Measurements from ENCODE around the gene KRT72. TPM values are rescaled to one million over a fixed set of nuclear protein-coding genes. Genes with fewer than 3 reads are reported as not detected.

The KRT72 gene
- polyA plus RNA-seq, 3 donors from 2014 or later = 0.34 to 0.93 TPM; not detected in 1

DNA sequence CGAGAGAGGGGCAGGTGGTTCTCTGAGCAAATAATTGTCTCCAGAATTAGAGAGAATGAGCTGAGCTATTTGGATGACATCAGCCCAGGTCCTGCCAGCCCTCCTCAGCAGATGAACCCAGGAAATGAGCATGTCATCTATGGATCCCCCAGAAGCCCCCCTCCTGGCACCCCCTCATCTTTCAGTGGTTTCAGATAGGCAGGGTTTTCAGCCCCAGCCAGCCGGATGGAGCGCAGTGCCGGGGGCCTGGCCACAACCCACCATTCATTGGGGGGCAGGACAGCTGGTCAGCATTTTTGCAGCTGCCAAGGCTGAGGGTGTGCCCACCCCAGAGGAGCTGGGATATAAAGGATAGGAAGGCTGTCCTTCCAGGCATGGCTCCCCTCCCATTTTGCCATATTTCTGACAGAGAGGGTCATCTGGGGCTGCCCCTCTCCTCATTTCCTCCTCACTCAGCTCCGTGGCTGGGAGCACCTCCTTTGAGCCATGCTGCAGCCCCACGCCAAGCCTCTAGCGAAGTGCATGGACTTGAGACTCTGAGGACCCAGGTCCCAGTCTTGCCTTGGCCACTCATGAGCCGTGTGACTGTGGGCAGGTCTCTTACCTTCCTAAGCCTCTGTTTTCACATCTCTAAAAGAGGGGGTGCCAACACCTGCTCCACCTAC is 42.4 kb downstream of the KRT72 start:
- Mint-ChIP-seq H3K27ac (peak overlapping the region; percentile 85 to 98 (median 91)), H3K36me3 (no peaks in the 10 kb centered on the region), H3K4me3 (peak overlapping the region; percentile 46 to 92 (median 71)), H3K9me3 (no peaks in the 10 kb centered on the region), H3K27me3 (ENCODE audit: low read depth in 3 of 3) (peaks cover 3 to 8% (median 6%) of the 10 kb centered on the region in 3 donors), H3K4me1 (peaks cover 79 to 95% of the 10 kb centered on the region in 2 donors)
- DNase-seq = peak; percentile 43 to 71 (median 49)

DNA sequence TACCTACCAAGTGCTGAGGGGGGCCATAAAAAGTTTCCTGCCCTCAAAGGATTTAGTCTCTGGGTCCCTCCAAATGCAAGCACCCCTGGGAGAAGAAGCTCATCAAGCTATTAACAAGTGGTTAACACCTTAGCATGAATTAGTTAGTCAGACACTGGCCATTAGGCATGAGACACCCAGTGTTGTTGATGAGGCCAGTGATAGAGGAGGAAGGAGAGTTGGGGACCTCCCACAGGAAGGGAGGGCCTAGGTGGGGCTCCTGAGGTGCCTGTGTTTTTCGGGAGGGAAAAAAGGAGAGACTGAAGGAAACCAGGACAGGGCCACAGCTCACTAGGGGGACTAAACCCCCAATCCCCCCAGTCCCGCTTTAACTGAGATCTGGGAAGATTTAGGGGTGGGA is 43.8 kb downstream of the KRT72 start:
- Mint-ChIP-seq H3K4me3 (peak overlapping the region; percentile 40 to 92 (median 67)), H3K36me3 (no peaks in the 10 kb centered on the region), H3K9me3 (no peaks in the 10 kb centered on the region), H3K27ac (peak overlapping the region; percentile 84 to 98 (median 90)), H3K27me3 (ENCODE audit: low read depth in 3 of 3) (peaks cover 3 to 10% (median 7%) of the 10 kb centered on the region in 3 donors), H3K4me1 (peaks cover 85 to 94% of the 10 kb centered on the region in 2 donors)
- no peak for DNase-seq

DNA sequence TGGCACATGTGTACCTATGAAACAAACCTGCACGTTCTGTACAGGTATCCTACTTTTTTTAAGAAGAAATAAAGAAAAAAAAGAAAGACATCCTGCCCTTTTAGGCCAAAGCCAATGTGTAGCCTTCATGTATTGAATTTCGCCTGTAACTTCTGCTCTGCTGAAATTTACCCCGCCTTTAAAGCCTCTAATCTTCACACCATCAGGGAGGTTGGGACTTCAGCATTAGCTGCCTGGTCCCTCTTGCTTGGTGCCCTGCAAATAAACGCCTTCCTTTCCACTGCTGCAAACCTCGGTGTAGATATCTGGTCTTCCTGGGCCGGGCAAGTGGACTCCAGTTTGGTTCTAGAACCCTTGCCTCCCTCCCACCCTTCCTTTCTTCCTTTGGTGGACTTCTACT is 45.7 kb downstream of the KRT72 start:
- H3K27me3 Mint-ChIP-seq (ENCODE audit: low read depth in 3 of 3) = peaks cover 2 to 10% (median 8%) of the 10 kb centered on the region in 3 donors

DNA sequence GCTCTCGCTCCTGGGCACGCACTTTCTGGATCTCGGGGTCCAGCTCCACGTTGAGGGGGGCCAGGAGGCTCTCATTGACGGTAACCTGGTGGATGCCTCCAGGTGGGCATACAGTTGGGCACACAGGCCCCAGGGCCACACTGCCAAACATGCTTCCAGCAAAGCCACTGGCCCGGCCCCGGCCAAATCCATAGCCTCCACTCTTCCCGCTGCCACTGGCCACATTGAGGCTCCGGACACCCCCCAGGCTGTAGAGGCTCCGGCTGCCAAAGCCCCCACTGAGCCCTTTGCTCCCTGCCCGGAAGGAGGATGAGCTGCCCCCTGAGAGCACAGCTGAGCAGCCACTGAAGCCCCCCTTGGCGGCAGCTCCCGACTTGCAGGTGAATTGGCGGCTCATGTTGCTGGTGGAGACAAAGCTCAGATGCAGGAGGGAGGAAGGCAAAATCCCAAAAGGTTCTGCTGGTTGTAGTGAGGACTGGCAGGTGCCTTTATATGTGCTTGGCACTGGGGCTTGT is 48.5 kb downstream of the KRT72 start, which contains the start of gene KRT71:
Gene KRT71 (minus strand): TSS at position 465 of the 515 bp plus-strand sequence. CDS start 68 bp downstream, at position 397.
- Mint-ChIP-seq H3K27me3 (ENCODE audit: low read depth in 3 of 3) (peaks cover 2 to 6% (median 5%) of the 10 kb centered on the region in 3 donors), H3K4me3 (peak within 1 kb of the TSS in 1 of 5 donors; percentile 18), H3K36me3 (peaks cover 0 to 3% (median 0%) of the 10 kb centered on the region in 3 donors), H3K4me1 (peaks cover 46 to 49% of the 10 kb centered on the region in 2 donors), H3K27ac (peak within 1 kb of the TSS in 4 of 6 donors; percentile 35 to 87 (median 46)), H3K9me3 (no peaks in the 10 kb centered on the region)
- no peak for DNase-seq

More for the DNA sequence above, 45.7 kb downstream of the KRT72 start:
- no peaks in the 10 kb centered on the region for H3K9me3 Mint-ChIP-seq
- H3K36me3 Mint-ChIP-seq = no peaks in the 10 kb centered on the region
- DNase-seq = peak; percentile 68 to 80 (median 78)
- H3K4me3 Mint-ChIP-seq = peak overlapping the region; percentile 15 to 79 (median 63)
- H3K27ac Mint-ChIP-seq = peak overlapping the region; percentile 72 to 92 (median 90)
- H3K4me1 Mint-ChIP-seq = peaks cover 74 to 75% of the 10 kb centered on the region in 2 donors

DNA sequence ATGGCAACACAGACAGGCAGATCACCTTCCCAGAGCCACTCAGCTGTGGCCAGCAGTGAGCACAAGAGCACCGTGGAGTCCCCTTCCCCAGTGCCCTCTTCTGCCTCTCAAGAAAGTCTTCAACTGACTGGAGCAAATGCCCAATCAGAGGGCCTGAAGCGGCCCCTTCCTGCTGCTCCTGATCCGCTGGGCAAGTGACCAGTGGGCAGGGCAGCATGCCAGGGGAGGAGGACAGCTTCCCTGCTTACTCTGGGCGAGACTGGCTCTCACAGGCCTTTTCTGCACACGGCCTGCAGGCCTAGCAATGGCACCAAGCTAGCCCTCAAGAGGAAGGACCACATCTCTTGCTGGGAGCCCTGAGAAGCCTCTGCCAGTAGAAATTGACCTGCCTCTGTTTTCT is 49.2 kb downstream of the KRT72 start:
- peaks cover 0 to 3% (median 0%) of the 10 kb centered on the region in 3 donors for H3K36me3 Mint-ChIP-seq
- no peak overlapping the region for H3K27ac Mint-ChIP-seq
- H3K9me3 Mint-ChIP-seq = no peaks in the 10 kb centered on the region
- peaks cover 2 to 6% (median 5%) of the 10 kb centered on the region in 3 donors for H3K27me3 Mint-ChIP-seq (ENCODE audit: low read depth in 3 of 3)
- H3K4me1 Mint-ChIP-seq = peaks cover 40 to 48% of the 10 kb centered on the region in 2 donors
- DNase-seq = no peak
- no peak overlapping the region for H3K4me3 Mint-ChIP-seq

DNA sequence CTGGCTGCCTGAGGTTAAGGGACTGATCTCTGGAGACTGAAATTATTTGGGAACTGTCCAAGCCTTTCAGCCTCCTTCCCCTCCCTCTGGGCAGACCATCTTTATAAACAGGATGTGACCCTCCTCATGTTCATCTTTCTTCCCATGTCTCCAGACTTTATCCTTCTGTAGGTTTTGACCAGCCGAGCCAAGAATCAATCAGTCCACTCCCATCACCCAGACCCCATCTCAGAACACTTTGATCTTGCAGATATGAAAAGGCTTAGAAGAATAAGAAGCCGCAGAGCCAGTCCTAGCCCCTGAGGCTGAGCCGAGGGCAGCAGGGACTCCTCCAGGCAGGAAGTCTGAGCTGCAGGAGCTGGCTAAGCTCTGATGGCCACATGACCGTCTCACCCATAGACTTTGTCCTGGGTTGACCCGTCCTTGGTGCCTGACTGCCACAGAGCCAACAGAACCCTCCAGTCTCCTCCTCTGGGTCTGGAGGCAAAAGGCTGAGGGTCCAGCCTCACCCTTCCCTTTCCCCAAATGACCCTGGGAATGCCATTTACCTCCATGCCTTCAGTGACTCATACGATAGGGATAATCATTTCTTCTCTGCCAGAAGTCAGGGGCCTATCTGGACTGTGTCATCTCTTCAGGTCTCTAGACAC is 49.9 kb downstream of the KRT72 start:
- no peaks in the 10 kb centered on the region for H3K9me3 Mint-ChIP-seq
- H3K4me3 Mint-ChIP-seq = no peak overlapping the region
- DNase-seq = no peak
- H3K27ac Mint-ChIP-seq = peak overlapping the region in 1 of 6 donors; percentile 6
- peaks cover 3 to 6% (median 5%) of the 10 kb centered on the region in 3 donors for H3K27me3 Mint-ChIP-seq (ENCODE audit: low read depth in 3 of 3)
- peaks cover 0 to 3% (median 0%) of the 10 kb centered on the region in 3 donors for H3K36me3 Mint-ChIP-seq
- H3K4me1 Mint-ChIP-seq = peaks cover 33 to 41% of the 10 kb centered on the region in 2 donors

DNA sequence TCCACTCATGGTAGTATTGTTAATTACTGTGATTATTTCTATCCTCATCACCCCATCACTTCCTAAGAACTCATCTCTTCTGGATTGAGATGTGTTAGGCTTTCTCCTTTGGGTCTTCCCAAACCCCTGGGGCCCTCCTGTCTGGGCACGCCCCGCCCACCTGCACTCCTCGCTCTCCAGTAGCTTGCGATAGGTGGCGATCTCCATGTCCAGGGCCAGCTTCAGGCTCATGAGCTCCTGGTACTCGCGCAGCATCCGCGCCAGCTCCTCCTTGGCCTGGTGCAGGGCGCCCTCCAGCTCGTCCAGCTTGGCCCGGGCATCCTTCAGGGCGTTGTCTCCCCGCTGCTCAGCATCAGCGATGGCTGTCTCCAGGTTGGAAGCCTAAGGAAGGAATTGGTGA is 55.1 kb downstream of the KRT72 start:
- no peak overlapping the region for H3K27ac Mint-ChIP-seq
- no peak for DNase-seq

DNA sequence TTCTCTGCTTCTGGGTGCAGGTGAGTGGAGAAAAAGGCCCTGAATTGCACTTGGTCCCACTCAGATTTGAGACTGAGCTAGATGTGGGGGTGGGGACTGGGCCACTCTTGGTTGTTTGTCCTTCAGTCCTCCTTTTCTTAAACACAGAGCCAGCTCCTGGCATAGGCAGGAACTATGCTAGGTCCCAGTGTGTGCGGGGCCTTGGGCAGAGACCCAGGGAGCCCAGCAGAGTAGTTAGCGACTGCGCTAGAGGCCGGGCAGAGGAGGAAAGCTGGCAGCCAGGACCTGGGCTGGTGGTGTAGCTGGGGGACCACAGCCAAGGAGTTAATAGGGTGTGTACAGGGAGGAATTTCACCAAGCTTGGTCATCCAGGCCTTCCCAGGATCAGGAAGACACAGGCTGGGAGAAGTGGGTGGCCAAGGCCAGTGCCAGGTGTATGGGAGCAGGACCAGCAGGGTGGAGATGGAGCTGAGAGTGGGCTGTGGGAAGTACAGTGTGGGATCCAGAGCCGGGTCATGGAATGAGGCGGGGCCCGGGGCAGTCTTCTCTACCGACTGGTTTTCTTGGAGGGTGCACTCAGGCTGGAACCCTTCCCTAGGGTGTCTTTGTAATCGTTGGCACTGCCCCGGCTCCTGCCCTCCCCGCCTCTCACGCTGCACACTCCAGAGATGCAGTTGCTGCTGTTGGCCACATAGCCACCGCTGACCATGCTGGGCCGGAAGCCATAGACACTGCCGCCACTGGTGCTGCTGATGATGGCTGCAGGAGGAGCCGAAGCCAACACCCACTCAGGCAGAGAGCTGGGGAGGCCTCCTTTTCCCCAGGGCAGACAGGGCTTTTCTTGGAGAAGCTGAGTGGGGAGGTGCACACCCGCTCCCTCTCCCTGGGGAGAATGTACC is 57.0 kb downstream of the KRT72 start:
- H3K4me1 Mint-ChIP-seq = peaks cover 10 to 27% of the 10 kb centered on the region in 2 donors
- H3K36me3 Mint-ChIP-seq = peaks cover 0 to 4% (median 3%) of the 10 kb centered on the region in 3 donors
- DNase-seq = no peak
- H3K9me3 Mint-ChIP-seq = no peaks in the 10 kb centered on the region
- peak overlapping the region in 1 of 6 donors; percentile 8 for H3K27ac Mint-ChIP-seq
- H3K4me3 Mint-ChIP-seq = no peak overlapping the region
- H3K27me3 Mint-ChIP-seq (ENCODE audit: low read depth in 3 of 3) = peaks cover 4 to 6% (median 5%) of the 10 kb centered on the region in 3 donors

More for the DNA sequence above, 55.1 kb downstream of the KRT72 start:
- H3K4me3 Mint-ChIP-seq = no peak overlapping the region
- H3K9me3 Mint-ChIP-seq = no peaks in the 10 kb centered on the region
- peaks cover 10 to 27% of the 10 kb centered on the region in 2 donors for H3K4me1 Mint-ChIP-seq
- peaks cover 0 to 4% (median 3%) of the 10 kb centered on the region in 3 donors for H3K36me3 Mint-ChIP-seq
- peaks cover 3 to 5% (median 4%) of the 10 kb centered on the region in 3 donors for H3K27me3 Mint-ChIP-seq (ENCODE audit: low read depth in 3 of 3)

DNA sequence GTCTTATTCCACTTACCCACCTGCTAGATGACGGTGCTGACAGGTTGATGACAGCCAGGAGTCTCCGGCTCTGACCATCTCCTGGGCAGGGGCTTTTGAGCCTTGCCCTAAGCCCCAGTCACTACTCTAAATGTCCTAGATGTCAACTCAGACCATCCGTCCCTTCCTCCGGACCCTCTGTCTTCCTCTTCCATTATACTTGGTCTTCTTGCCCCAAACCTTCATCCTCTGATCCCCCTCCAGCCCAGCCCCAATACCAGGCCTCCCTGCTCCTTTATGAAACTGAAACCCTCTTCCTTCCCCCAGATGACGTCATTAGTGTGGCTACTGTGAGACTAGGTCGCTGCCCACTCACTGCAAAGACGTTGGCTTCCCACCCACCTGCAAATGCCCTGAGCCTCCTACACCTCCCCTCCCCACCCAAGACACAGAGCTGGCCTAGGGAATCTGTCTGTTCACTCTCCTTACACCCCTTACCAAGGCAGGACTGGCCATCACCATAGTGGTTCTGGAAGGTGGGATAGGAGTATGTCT is 58.4 kb downstream of the KRT72 start:
- peaks cover 0 to 4% (median 0%) of the 10 kb centered on the region in 3 donors for H3K36me3 Mint-ChIP-seq
- peaks cover 10 to 25% of the 10 kb centered on the region in 2 donors for H3K4me1 Mint-ChIP-seq
- peak overlapping the region in 1 of 5 donors; percentile 8 for H3K4me3 Mint-ChIP-seq
- H3K27me3 Mint-ChIP-seq (ENCODE audit: low read depth in 3 of 3) = peaks cover 3 to 6% (median 5%) of the 10 kb centered on the region in 3 donors
- H3K9me3 Mint-ChIP-seq = no peaks in the 10 kb centered on the region
- DNase-seq = peak; percentile 44 to 46 (median 45)
- H3K27ac Mint-ChIP-seq = peak overlapping the region in 5 of 6 donors; percentile 66 to 89 (median 83)

DNA sequence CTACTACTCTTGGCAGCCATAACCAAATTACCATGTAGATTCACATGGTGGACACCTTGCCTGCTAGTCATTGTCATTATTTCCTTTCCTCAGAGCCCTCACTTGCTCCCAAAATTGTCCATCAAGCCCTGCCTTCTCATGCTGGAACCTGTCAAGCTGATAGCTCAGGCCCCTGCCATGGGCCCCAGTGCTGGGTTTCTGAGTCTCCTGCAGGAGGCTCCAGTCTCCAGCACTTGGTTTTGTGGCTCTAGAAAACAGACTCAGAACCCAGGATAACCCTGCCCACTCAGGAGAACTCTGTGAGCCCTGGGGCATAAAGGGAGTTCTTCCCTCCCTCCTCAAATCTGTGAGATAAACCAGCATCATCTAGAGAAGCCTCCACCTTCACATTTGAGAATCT is 59.1 kb downstream of the KRT72 start:
- no peak for DNase-seq
- H3K4me3 Mint-ChIP-seq = no peak overlapping the region
- H3K36me3 Mint-ChIP-seq = peaks cover 0 to 4% (median 0%) of the 10 kb centered on the region in 3 donors
- peaks cover 3 to 5% (median 5%) of the 10 kb centered on the region in 3 donors for H3K27me3 Mint-ChIP-seq (ENCODE audit: low read depth in 3 of 3)
- H3K9me3 Mint-ChIP-seq = no peaks in the 10 kb centered on the region
- H3K27ac Mint-ChIP-seq = peak overlapping the region in 4 of 6 donors; percentile 29 to 89 (median 73)
- H3K4me1 Mint-ChIP-seq = peaks cover 10 to 19% of the 10 kb centered on the region in 2 donors

DNA sequence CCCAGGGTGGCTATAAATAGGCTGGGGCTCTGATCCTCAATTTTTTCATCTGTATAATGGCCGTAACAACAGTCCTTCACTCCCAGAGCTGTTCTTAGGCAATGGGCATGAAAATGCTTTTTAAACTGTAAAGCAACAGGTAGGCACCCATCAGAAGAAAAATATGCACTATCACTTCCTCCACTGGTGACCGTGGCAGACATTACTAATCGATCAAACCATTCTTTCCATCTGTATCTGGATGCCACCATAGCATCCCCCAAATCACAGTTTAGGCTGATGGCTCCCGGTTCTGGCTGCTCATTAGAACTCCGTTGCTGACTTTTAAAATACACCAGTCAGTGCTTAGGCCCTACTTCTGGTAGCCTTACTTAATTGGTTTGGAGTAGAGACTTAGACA is 59.6 kb downstream of the KRT72 start:
- no peak for DNase-seq
- peak overlapping the region in 3 of 6 donors; percentile 19 to 89 (median 83) for H3K27ac Mint-ChIP-seq
- H3K4me1 Mint-ChIP-seq = peaks cover 10 to 19% of the 10 kb centered on the region in 2 donors
- H3K4me3 Mint-ChIP-seq = no peak overlapping the region
- H3K27me3 Mint-ChIP-seq (ENCODE audit: low read depth in 3 of 3) = peaks cover 3 to 4% (median 3%) of the 10 kb centered on the region in 3 donors
- no peaks in the 10 kb centered on the region for H3K9me3 Mint-ChIP-seq
- peaks cover 0 to 4% (median 0%) of the 10 kb centered on the region in 3 donors for H3K36me3 Mint-ChIP-seq

DNA sequence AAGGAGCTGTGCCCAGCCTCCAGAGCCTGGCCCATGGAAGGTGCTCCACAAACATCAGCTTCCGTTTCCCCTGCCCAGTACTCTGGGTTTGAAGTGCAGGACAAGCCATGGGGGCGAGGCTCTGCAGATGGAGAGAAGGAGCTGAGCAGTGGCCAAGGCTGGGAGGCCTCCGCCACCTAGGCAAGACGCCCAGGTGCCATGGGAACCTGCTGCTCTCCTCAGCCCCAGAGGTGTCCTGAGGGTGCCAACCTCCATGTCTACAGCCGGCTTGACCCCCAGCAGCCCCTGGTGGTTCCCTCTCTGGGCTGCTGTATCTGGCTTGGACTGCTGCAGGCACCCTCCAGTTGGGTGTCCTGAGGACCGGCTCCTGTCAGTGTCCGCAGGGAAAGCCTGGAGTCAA is 60.7 kb downstream of the KRT72 start:
- H3K4me1 Mint-ChIP-seq = peaks cover 10 to 19% of the 10 kb centered on the region in 2 donors
- H3K27ac Mint-ChIP-seq = no peak overlapping the region
- H3K4me3 Mint-ChIP-seq = no peak overlapping the region
- H3K9me3 Mint-ChIP-seq = no peaks in the 10 kb centered on the region
- peaks cover 0 to 4% (median 0%) of the 10 kb centered on the region in 3 donors for H3K36me3 Mint-ChIP-seq
- peaks cover 2 to 4% (median 3%) of the 10 kb centered on the region in 3 donors for H3K27me3 Mint-ChIP-seq (ENCODE audit: low read depth in 3 of 3)
- DNase-seq = no peak

DNA sequence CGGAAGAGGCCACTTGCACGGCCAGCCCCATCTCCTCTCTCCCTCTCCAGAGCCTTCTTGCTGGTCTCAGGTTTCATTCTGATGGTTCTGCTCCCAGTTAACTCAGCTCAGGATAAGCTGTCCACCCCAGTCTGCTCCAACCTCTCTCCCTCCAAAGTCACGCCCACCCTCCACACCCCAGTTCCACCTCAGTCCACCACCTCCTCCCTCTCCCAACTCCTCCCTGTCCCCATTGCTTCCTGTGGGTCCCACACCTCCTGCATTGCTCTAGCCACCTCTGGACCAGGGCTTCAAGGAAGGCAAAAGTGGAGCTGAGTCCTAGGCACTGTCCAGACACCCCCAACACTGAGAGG is 61.5 kb downstream of the KRT72 start:
- Mint-ChIP-seq H3K4me1 (peaks cover 10 to 19% of the 10 kb centered on the region in 2 donors), H3K4me3 (no peak overlapping the region), H3K27me3 (ENCODE audit: low read depth in 3 of 3) (peaks cover 2 to 3% (median 3%) of the 10 kb centered on the region in 3 donors), H3K27ac (no peak overlapping the region), H3K36me3 (peaks cover 0 to 4% (median 0%) of the 10 kb centered on the region in 3 donors), H3K9me3 (no peaks in the 10 kb centered on the region)
- no peak for DNase-seq

Measured in immature natural killer cell (primary cell).